HepG2 (cell line): Measurements from ENCODE around the gene ATOH8.

ENCODE experiments used
- EZH2 ChIP-seq: conservative IDR thresholded peaks from 2 replicates; pipeline ENCODE4 v1.6.1; 2012; ENCODE audit warnings: mild to moderate bottlenecking, low read depth, low read length, moderate library complexity
- GABPA ChIP-seq, 2 experiments: IDR thresholded peaks; 2 replicates each; pipeline ENCODE4 v1.6.1; 2011 to 2016; ENCODE audit warnings: low read depth in 2 of 2, low read length in 1 of 2, missing biosample characterization in 1 of 2, missing genetic modification characterization in 1 of 2
- SALL1 ChIP-seq: sonication (generic); formaldehyde crosslinking; IDR thresholded peaks from 2 replicates; pipeline ENCODE4 v1.8.0; 2022; ENCODE audit warnings: mild to moderate bottlenecking, missing genetic modification reagents
- ZNF121 ChIP-seq: sonication (generic); formaldehyde crosslinking; IDR thresholded peaks from 2 replicates; pipeline ENCODE4 v1.5.0; 2020; ENCODE audit warnings: mild to moderate bottlenecking, missing genetic modification reagents
- TF ChIP-seq, protein P1 (sequence below): sonication (generic); formaldehyde crosslinking; IDR thresholded peaks from 2 replicates; pipeline ENCODE4 v1.8.0; 2022; ENCODE audit warnings: mild to moderate bottlenecking, missing genetic modification reagents
- TF ChIP-seq, protein P2 (sequence below), 2 experiments: fragments of 450-650 bp in 1 of 2; sonication (generic) in 1 of 2; formaldehyde crosslinking in 1 of 2; IDR thresholded peaks; 2 replicates each; pipeline versions ENCODE4 v1.6.1 to v1.8.0; 2016 to 2022; ENCODE audit warnings: antibody characterized with exemption in 1 of 2, mild to moderate bottlenecking in 1 of 2, missing genetic modification reagents in 1 of 2
- TF ChIP-seq, protein P3 (sequence below): sonication (generic); formaldehyde crosslinking; IDR thresholded peaks from 2 replicates; pipeline ENCODE4 v1.5.0; 2020; ENCODE audit warnings: mild to moderate bottlenecking, missing genetic modification reagents, moderate library complexity

DNA sequence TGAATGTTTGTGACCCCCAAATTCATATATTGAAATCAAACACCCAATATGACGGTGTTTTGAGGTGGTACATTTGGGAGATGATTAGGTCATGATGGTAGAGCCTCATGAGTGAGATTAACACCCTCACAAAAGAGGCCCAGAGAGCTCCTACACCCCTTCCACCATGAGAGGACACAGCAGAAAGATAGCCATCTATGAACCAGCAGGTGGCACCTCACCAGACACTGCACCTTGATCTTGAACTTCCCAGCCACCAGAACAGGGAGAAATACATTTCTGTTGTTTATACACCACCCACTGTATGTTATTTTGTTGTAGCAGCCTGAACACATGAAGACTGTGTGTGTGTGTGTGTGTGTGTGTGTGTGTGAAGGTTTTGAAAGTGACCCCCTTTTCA, 76.9 kb downstream of the ATOH8 start:
- TF ChIP-seq EZH2 (no peak), SALL1 (CRISPR knock-in tag) (no peak), GABPA (IDR thresholded peaks at IDR 0.05; ENCODE audit: low read depth, low read length) (no peak), GABPA (CRISPR knock-in tag; IDR thresholded peaks at IDR 0.05; ENCODE audit: low read depth) (no peak), ZNF121 (CRISPR knock-in tag) (no peak)
- TF ChIP-seq, protein P1, sequence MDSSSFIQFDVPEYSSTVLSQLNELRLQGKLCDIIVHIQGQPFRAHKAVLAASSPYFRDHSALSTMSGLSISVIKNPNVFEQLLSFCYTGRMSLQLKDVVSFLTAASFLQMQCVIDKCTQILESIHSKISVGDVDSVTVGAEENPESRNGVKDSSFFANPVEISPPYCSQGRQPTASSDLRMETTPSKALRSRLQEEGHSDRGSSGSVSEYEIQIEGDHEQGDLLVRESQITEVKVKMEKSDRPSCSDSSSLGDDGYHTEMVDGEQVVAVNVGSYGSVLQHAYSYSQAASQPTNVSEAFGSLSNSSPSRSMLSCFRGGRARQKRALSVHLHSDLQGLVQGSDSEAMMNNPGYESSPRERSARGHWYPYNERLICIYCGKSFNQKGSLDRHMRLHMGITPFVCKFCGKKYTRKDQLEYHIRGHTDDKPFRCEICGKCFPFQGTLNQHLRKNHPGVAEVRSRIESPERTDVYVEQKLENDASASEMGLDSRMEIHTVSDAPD = no peak
- TF ChIP-seq, protein P2, sequence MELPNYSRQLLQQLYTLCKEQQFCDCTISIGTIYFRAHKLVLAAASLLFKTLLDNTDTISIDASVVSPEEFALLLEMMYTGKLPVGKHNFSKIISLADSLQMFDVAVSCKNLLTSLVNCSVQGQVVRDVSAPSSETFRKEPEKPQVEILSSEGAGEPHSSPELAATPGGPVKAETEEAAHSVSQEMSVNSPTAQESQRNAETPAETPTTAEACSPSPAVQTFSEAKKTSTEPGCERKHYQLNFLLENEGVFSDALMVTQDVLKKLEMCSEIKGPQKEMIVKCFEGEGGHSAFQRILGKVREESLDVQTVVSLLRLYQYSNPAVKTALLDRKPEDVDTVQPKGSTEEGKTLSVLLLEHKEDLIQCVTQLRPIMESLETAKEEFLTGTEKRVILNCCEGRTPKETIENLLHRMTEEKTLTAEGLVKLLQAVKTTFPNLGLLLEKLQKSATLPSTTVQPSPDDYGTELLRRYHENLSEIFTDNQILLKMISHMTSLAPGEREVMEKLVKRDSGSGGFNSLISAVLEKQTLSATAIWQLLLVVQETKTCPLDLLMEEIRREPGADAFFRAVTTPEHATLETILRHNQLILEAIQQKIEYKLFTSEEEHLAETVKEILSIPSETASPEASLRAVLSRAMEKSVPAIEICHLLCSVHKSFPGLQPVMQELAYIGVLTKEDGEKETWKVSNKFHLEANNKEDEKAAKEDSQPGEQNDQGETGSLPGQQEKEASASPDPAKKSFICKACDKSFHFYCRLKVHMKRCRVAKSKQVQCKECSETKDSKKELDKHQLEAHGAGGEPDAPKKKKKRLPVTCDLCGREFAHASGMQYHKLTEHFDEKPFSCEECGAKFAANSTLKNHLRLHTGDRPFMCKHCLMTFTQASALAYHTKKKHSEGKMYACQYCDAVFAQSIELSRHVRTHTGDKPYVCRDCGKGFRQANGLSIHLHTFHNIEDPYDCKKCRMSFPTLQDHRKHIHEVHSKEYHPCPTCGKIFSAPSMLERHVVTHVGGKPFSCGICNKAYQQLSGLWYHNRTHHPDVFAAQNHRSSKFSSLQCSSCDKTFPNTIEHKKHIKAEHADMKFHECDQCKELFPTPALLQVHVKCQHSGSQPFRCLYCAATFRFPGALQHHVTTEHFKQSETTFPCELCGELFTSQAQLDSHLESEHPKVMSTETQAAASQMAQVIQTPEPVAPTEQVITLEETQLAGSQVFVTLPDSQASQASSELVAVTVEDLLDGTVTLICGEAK (IDR thresholded peaks at IDR 0.05) = no peak
- TF ChIP-seq, protein P2 (CRISPR knock-in tag; IDR thresholded peaks at IDR 0.05) = no peak
- TF ChIP-seq, protein P3, sequence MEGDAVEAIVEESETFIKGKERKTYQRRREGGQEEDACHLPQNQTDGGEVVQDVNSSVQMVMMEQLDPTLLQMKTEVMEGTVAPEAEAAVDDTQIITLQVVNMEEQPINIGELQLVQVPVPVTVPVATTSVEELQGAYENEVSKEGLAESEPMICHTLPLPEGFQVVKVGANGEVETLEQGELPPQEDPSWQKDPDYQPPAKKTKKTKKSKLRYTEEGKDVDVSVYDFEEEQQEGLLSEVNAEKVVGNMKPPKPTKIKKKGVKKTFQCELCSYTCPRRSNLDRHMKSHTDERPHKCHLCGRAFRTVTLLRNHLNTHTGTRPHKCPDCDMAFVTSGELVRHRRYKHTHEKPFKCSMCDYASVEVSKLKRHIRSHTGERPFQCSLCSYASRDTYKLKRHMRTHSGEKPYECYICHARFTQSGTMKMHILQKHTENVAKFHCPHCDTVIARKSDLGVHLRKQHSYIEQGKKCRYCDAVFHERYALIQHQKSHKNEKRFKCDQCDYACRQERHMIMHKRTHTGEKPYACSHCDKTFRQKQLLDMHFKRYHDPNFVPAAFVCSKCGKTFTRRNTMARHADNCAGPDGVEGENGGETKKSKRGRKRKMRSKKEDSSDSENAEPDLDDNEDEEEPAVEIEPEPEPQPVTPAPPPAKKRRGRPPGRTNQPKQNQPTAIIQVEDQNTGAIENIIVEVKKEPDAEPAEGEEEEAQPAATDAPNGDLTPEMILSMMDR = 0 out of 2 replicates have a peak, but pooled peaks have one; percentile 3
